Lower leg skin (tissue), 3 donors: Measurements from ENCODE around the gene CTNNA2.

Source experiments
- POLR2A ChIP-seq, 2 donors: fragments of 450-650 bp; IDR thresholded peaks; one replicate each; pipeline ENCODE4 v1.6.1; 2016 to 2017; ENCODE audit warnings: antibody characterized with exemption in 2 of 2, mild to moderate bottlenecking in 1 of 2, moderate library complexity in 1 of 2
- TF ChIP-seq, protein P1 (sequence below), 3 donors: fragments of 450-650 bp; IDR thresholded peaks; one replicate each; pipeline ENCODE4 v1.5.1; 2016; ENCODE audit warnings: antibody characterized with exemption in 3 of 3, mild to moderate bottlenecking in 3 of 3, moderate library complexity in 2 of 3

- TF ChIP-seq, protein P1, sequence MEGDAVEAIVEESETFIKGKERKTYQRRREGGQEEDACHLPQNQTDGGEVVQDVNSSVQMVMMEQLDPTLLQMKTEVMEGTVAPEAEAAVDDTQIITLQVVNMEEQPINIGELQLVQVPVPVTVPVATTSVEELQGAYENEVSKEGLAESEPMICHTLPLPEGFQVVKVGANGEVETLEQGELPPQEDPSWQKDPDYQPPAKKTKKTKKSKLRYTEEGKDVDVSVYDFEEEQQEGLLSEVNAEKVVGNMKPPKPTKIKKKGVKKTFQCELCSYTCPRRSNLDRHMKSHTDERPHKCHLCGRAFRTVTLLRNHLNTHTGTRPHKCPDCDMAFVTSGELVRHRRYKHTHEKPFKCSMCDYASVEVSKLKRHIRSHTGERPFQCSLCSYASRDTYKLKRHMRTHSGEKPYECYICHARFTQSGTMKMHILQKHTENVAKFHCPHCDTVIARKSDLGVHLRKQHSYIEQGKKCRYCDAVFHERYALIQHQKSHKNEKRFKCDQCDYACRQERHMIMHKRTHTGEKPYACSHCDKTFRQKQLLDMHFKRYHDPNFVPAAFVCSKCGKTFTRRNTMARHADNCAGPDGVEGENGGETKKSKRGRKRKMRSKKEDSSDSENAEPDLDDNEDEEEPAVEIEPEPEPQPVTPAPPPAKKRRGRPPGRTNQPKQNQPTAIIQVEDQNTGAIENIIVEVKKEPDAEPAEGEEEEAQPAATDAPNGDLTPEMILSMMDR (IDR thresholded peaks at IDR 0.05): no peak
- TF ChIP-seq POLR2A (IDR thresholded peaks at IDR 0.05): no peak
Observed at GRCh38 chr2:80482276-80482675, 969.4 kb downstream of the CTNNA2 start.
